IMR-90 (cell line): ENCODE data around the gene ZNF503.

ENCODE experiments used
- CEBPB ChIP-seq: IDR thresholded peaks from 2 replicates; pipeline ENCODE4 v1.6.1; 2012; ENCODE audit warnings: low read depth, low read length, improper control_type of control experiment
- TF ChIP-seq, protein P1 (sequence below): conservative IDR thresholded peaks from 2 replicates; pipeline ENCODE4 v1.5.1; 2012; ENCODE audit warnings: mild to moderate bottlenecking, low read depth, low read length, improper control_type of control experiment

GRCh38 chr10:75358132-75358531, 43.4 kb downstream of the ZNF503 start:
- TF ChIP-seq, protein P1, sequence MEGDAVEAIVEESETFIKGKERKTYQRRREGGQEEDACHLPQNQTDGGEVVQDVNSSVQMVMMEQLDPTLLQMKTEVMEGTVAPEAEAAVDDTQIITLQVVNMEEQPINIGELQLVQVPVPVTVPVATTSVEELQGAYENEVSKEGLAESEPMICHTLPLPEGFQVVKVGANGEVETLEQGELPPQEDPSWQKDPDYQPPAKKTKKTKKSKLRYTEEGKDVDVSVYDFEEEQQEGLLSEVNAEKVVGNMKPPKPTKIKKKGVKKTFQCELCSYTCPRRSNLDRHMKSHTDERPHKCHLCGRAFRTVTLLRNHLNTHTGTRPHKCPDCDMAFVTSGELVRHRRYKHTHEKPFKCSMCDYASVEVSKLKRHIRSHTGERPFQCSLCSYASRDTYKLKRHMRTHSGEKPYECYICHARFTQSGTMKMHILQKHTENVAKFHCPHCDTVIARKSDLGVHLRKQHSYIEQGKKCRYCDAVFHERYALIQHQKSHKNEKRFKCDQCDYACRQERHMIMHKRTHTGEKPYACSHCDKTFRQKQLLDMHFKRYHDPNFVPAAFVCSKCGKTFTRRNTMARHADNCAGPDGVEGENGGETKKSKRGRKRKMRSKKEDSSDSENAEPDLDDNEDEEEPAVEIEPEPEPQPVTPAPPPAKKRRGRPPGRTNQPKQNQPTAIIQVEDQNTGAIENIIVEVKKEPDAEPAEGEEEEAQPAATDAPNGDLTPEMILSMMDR = no peak
- no peak for TF ChIP-seq CEBPB
